SK-N-MC (cell line): ENCODE measurements around the gene PDZD2.
"Not testable (repeated sequence)": the region's sequence is repeated elsewhere in the genome, so short reads cannot be mapped to it uniquely, and the experiment has no call there.

Source experiments
- EZH2 ChIP-seq: fragments of 200-600 bp; sonication (generic); IDR thresholded peaks from one replicate; pipeline ENCODE4 v1.6.1; 2017; ENCODE audit warnings: antibody characterized with exemption
- POLR2AphosphoS5 ChIP-seq: IDR thresholded peaks from 2 replicates; pipeline ENCODE4 v1.6.1; 2012; ENCODE audit warnings: mild to moderate bottlenecking, low read depth, low read length, borderline replicate concordance

GRCh38 chr5:32040181-32040695 lies 401.3 kb downstream of the PDZD2 start:
- not testable (repeated sequence) for TF ChIP-seq POLR2AphosphoS5, EZH2
